H1 (cell line): ENCODE data around the gene CYP2C19. TPM values are rescaled to one million over a fixed set of nuclear protein-coding genes. Genes with fewer than 3 reads are reported as not detected.
A peak's percentile ranks its signal among the peaks of the same experiment; 100 is the strongest.
"Not testable (repeated sequence)": the region's sequence is repeated elsewhere in the genome, so short reads cannot be mapped to it uniquely, and the experiment has no call there.

Source experiments
- CTCF ChIA-PET: fragments of 300-600 bp; sonication (Branson Sonifier 250); formaldehyde crosslinking; loops from one replicate; lab custom pipeline; 2021; ENCODE audit not compliant: partially characterized antibody; lab: Charles Lee
- POLR2A ChIA-PET: fragments of 300-600 bp; sonication (Branson Sonifier 250); formaldehyde crosslinking; loops from one replicate; lab custom pipeline; 2021; ENCODE audit warnings: inconsistent platforms; ENCODE audit not compliant: partially characterized antibody; lab: Charles Lee
- DNase-seq, 2 experiments: peaks; one replicate each; pipeline versions ENCODE4 v3.0.0 to v3.0.0-alpha.2; 2010 to 2022; ENCODE audit warnings: low spot score in 2 of 2, low read depth in 1 of 2, mixed read lengths in 1 of 2
- FAIRE-seq: peaks from 2 replicates; lab custom pipeline; 2011; peaks lifted over from hg19 to GRCh38; lab: Jason Lieb, UNC
- H2AFZ ChIP-seq: 2 replicates; pipeline ENCODE4 v1.8.1; 2012; ENCODE audit warnings: low read length, inconsistent platforms
- H2AK5ac ChIP-seq: 2 replicates; pipeline ENCODE4 v1.6.1; 2013; ENCODE audit warnings: low read depth, low read length
- H2BK120ac ChIP-seq: replicated peaks from 2 replicates; pipeline ENCODE3; 2013; ENCODE audit warnings: low read depth, low read length, inconsistent platforms
- H2BK12ac ChIP-seq: 2 replicates; pipeline ENCODE4 v1.6.1; 2013; ENCODE audit warnings: low read depth, low read length
- H2BK15ac ChIP-seq: 2 replicates; pipeline ENCODE4 v1.6.1; 2013; ENCODE audit warnings: low read length
- H2BK20ac ChIP-seq: 2 replicates; pipeline ENCODE4 v1.6.1; 2013; ENCODE audit warnings: low read length
- H2BK5ac ChIP-seq: 2 replicates; pipeline ENCODE4 v1.6.1; 2013; ENCODE audit warnings: low read depth, low read length
- H3K14ac ChIP-seq: 2 replicates; pipeline ENCODE4 v1.6.1; 2013; ENCODE audit warnings: inconsistent platforms; ENCODE audit not compliant: insufficient read length
- H3K18ac ChIP-seq: 2 replicates; pipeline ENCODE4 v1.6.1; 2013; ENCODE audit warnings: low read length; ENCODE audit errors: extremely low read depth
- H3K23ac ChIP-seq: 2 replicates; pipeline ENCODE4 v1.6.1; 2013; ENCODE audit warnings: inconsistent platforms; ENCODE audit not compliant: insufficient read length
- H3K23me2 ChIP-seq: 2 replicates; pipeline ENCODE4 v1.6.1; 2013; ENCODE audit warnings: low read depth, low read length
- H3K27ac ChIP-seq: 2 replicates; pipeline ENCODE4 v1.6.1; 2011; ENCODE audit warnings: low read depth, low read length, inconsistent platforms
- H3K27me3 ChIP-seq, 4 experiments: replicated peaks in 1 of 4; 1 replicate in 1 of 4; 2 replicates in 3 of 4; pipeline versions ENCODE4 v1.6.1 to v1.8.1; 2011 to 2013; ENCODE audit warnings: low read length in 3 of 4, mild to moderate bottlenecking in 3 of 4, inconsistent platforms in 2 of 4, mixed read lengths in 2 of 4, moderate library complexity in 1 of 4; ENCODE audit not compliant: control insufficient read depth in 3 of 4, insufficient read depth in 3 of 4; ENCODE audit errors: extremely low read depth in 1 of 4
- H3K36me3 ChIP-seq, 4 experiments: 2 replicates each; pipeline versions ENCODE4 v1.6.1 to v1.8.1; 2011 to 2013; ENCODE audit warnings: mild to moderate bottlenecking in 4 of 4, low read length in 3 of 4, moderate library complexity in 2 of 4, control low read depth in 1 of 4, inconsistent platforms in 1 of 4; ENCODE audit not compliant: insufficient read depth in 4 of 4, control insufficient read depth in 2 of 4
- H3K4ac ChIP-seq: replicated peaks from 2 replicates; pipeline ENCODE3; 2013; ENCODE audit warnings: low read length, low read depth, mixed read lengths, inconsistent platforms; ENCODE audit not compliant: insufficient read length
- H3K4me1 ChIP-seq, 4 experiments: replicated peaks in 1 of 4; 1 replicate in 1 of 4; 2 replicates in 3 of 4; pipeline versions ENCODE4 v1.6.1 to v1.8.1; 2011 to 2013; ENCODE audit warnings: low read length in 3 of 4, inconsistent platforms in 2 of 4, mixed read lengths in 1 of 4; ENCODE audit not compliant: insufficient read depth in 4 of 4, control insufficient read depth in 3 of 4
- H3K4me2 ChIP-seq, 2 experiments: 2 replicates each; pipeline versions ENCODE4 v1.6.1 to v1.8.1; 2011 to 2013; ENCODE audit warnings: low read depth in 2 of 2, low read length in 2 of 2, control low read depth in 1 of 2, inconsistent platforms in 1 of 2, mild to moderate bottlenecking in 1 of 2; ENCODE audit not compliant: insufficient read depth in 1 of 2
- H3K4me3 ChIP-seq, 4 experiments: fragments of 200-600, 300-600 bp in 1 of 4; sonication (generic), shearing (Covaris generic), sonication (Bioruptor Twin) in 1 of 4; 2 replicates each; pipeline versions ENCODE4 v1.5.1 to v1.8.1; 2011 to 2016; ENCODE audit warnings: low read length in 4 of 4, low read depth in 3 of 4, control low read depth in 2 of 4, inconsistent platforms in 2 of 4, mild to moderate bottlenecking in 2 of 4, mixed read lengths in 1 of 4, moderate library complexity in 1 of 4; ENCODE audit not compliant: insufficient read depth in 2 of 4; ENCODE audit errors: extremely low read depth in 1 of 4
- H3K56ac ChIP-seq: replicated peaks from 2 replicates; pipeline ENCODE3; 2013; ENCODE audit warnings: low read depth, mild to moderate bottlenecking, mixed read lengths, low read length, inconsistent platforms; ENCODE audit not compliant: insufficient read length
- H3K79me1 ChIP-seq: 2 replicates; pipeline ENCODE4 v1.6.1; 2013; ENCODE audit warnings: low read depth, low read length, control low read depth
- H3K79me2 ChIP-seq, 2 experiments: 2 replicates each; pipeline versions ENCODE4 v1.6.1 to v1.8.1; 2012 to 2013; ENCODE audit warnings: low read length in 2 of 2, mild to moderate bottlenecking in 2 of 2, inconsistent platforms in 1 of 2; ENCODE audit not compliant: insufficient read depth in 2 of 2, control insufficient read depth in 1 of 2
- H3K9ac ChIP-seq, 4 experiments: replicated peaks in 1 of 4; 1 replicate in 1 of 4; 2 replicates in 3 of 4; pipeline versions ENCODE4 v1.6.1 to v1.8.1; 2011 to 2013; ENCODE audit warnings: low read depth in 3 of 4, low read length in 3 of 4, control low read depth in 2 of 4, mild to moderate bottlenecking in 2 of 4, moderate library complexity in 2 of 4, inconsistent platforms in 1 of 4; ENCODE audit errors: extremely low read depth in 1 of 4
- H3K9me3 ChIP-seq, 2 experiments: 2 replicates each; pipeline versions ENCODE4 v1.6.1 to v1.8.1; 2012 to 2013; ENCODE audit warnings: mild to moderate bottlenecking in 2 of 2, moderate library complexity in 2 of 2, control low read depth in 1 of 2, inconsistent platforms in 1 of 2, low read depth in 1 of 2, low read length in 1 of 2, mixed read lengths in 1 of 2; ENCODE audit not compliant: insufficient read depth in 2 of 2
- H4K20me1 ChIP-seq, 2 experiments: replicated peaks in 1 of 2; 2 replicates each; pipeline versions ENCODE3 to v1.8.1; 2011 to 2013; ENCODE audit warnings: inconsistent platforms in 2 of 2, low read length in 2 of 2, mild to moderate bottlenecking in 1 of 2; ENCODE audit not compliant: insufficient read depth in 2 of 2, control insufficient read depth in 1 of 2
- H4K5ac ChIP-seq: 2 replicates; pipeline ENCODE4 v1.6.1; 2013; ENCODE audit warnings: low read length, low read depth, mixed read lengths, inconsistent platforms; ENCODE audit not compliant: insufficient read length
- H4K8ac ChIP-seq: 2 replicates; pipeline ENCODE4 v1.8.0; 2013; ENCODE audit warnings: mild to moderate bottlenecking, moderate library complexity, low read length, inconsistent platforms; ENCODE audit not compliant: insufficient read depth; ENCODE audit errors: extremely low read depth
- H4K91ac ChIP-seq: replicated peaks from 2 replicates; pipeline ENCODE3; 2013; ENCODE audit warnings: low read length, mixed read lengths, inconsistent platforms; ENCODE audit not compliant: insufficient read length
- TAF7 ChIP-seq: optimal IDR thresholded peaks from 2 replicates; pipeline ENCODE3; 2011; ENCODE audit warnings: low read depth, mild to moderate bottlenecking, inconsistent platforms, low read length, moderate library complexity, borderline replicate concordance
- TEAD4 ChIP-seq: IDR thresholded peaks from 2 replicates; pipeline ENCODE4 v1.6.1; 2012; ENCODE audit warnings: low read depth, low read length, inconsistent platforms, mixed read lengths
- WGBS, 2 experiments: shearing (Covaris generic) in 1 of 2; methylation state at CpG; one replicate each; pipeline versions ENCODE4 v1.1.6 to v1.1.7; 2013 to 2015; ENCODE audit warnings: low lambda C conversion rate in 2 of 2, mixed read lengths in 2 of 2, inconsistent platforms in 1 of 2, low coverage in 1 of 2, missing lambda C conversion rate in 1 of 2; ENCODE audit not compliant: insufficient replicate concordance in 2 of 2, insufficient coverage in 1 of 2, insufficient read length in 1 of 2; ENCODE audit errors: extremely low coverage in 1 of 2, missing lambda C conversion rate in 1 of 2; 5-methylcytosine and 5-hydroxymethylcytosine counted together
- polyA plus RNA-seq, 7 experiments: library from polyadenylated mRNA; depleted of rRNA in 3 of 7; stranded (reverse) in 5 of 7; unstranded in 2 of 7; fragments of >200 nt in 5 of 7; fragments of 200-250 nt in 2 of 7; gene quantifications; 1 replicate in 5 of 7; 2 replicates in 1 of 7; 4 replicates in 1 of 7; pipeline versions ENCODE4 v1.2.1 to v1.2.3, GENCODE V29; 2011 to 2013; ENCODE audit warnings: missing spikeins in 2 of 7, mixed read lengths in 2 of 7
- total RNA-seq: library from RNA; stranded (reverse); fragmentation: NEBNext Ultra II Directional; extraction: Animal tissue kit (Norgen Biotek cat#: 25700); gene quantifications from 2 replicates; pipeline ENCODE4 v1.2.1, GENCODE V29; 2021

CYP2C19 gene
- total and polyA plus RNA-seq, 2 of the 8 experiments (the other 6 are each of a cell fraction or from before 2014, with no cell fraction given): not detected

GRCh38 chr10:94803307-94803706 lies 40.8 kb downstream of the CYP2C19 start (continued):
- peak; percentile 19; the same call in 1 of the 2 replicates for TF ChIP-seq TEAD4
- no peak for TF ChIP-seq TAF7
- TF ChIP-seq, all 59 proteins: peak for 4

- DNase-seq: peak in 1 of 2 experiments; percentile 52
- H3K27ac ChIP-seq, H3K56ac ChIP-seq, H2BK15ac ChIP-seq, H2AK5ac ChIP-seq, H4K5ac ChIP-seq, H2BK5ac ChIP-seq, FAIRE-seq, H3K9me3 ChIP-seq, CTCF ChIA-PET, H3K23me2 ChIP-seq, POLR2A ChIA-PET, H3K18ac ChIP-seq, H2BK12ac ChIP-seq, H3K79me1 ChIP-seq, H3K9ac ChIP-seq, H2AFZ ChIP-seq, H3K14ac ChIP-seq, H4K8ac ChIP-seq, H3K79me2 ChIP-seq, H3K27me3 ChIP-seq, H3K4me1 ChIP-seq, H2BK20ac ChIP-seq, H4K91ac ChIP-seq, H3K4ac ChIP-seq, H3K4me2 ChIP-seq, H3K36me3 ChIP-seq, H4K20me1 ChIP-seq, H2BK120ac ChIP-seq, H3K4me3 ChIP-seq, H3K23ac ChIP-seq: not testable (repeated sequence)
- WGBS, 2 experiments: 82% methylated on average over 12 of the region's 13 CpGs; no CpG with 5 or more reads in 1 of the 2 experiments
These were observed 67.5 kb downstream of the CYP2C19 start for GRCh38 chr10:94830025-94830424.
